ENCODE measurements around the gene COL9A3. TPM values are rescaled to one million over a fixed set of nuclear protein-coding genes. Genes with fewer than 3 reads are reported as not detected.

COL9A3 gene
- total RNA-seq, 1 experiment from 2014 or later = 46.6 TPM

GRCh38 chr20:62782149-62782892 is 34.5 kb upstream of the COL9A3 start:
- ChIA-PET POLR2A (no interaction called here), CTCF (no interaction called here)
- Histone ChIP-seq H3K9me3 (ENCODE audit: control insufficient read depth, insufficient read depth, low read depth, low read length) (no peaks in the 10 kb centered on the region), H3K27me3 (ENCODE audit: control insufficient read depth, insufficient read depth, low read length) (no peaks in the 10 kb centered on the region), H3K4me1 (ENCODE audit: control insufficient read depth, insufficient read depth, low read length) (no peaks in the 10 kb centered on the region), H3K27ac (ENCODE audit: low read length) (no peak overlapping the region), H3K36me3 (ENCODE audit: control insufficient read depth, insufficient read depth, low read length) (no peaks in the 10 kb centered on the region), H3K4me3 (ENCODE audit: low read depth in 2 of 2, low read length in 2 of 2) (no peak overlapping the region)
- in situ Hi-C loops (cut with HindIII; ENCODE audit: low pct_unique_long_range_greater_than_20kb, low sequenced_read_pairs) = no loop called here
- intact Hi-C loops (cut with micrococcal nuclease; ENCODE audit: unreplicated experiment) = no loop called here
- DNase-seq (ENCODE audit: low read depth, low spot score) (no peak), ATAC-seq (no peak)
- TF ChIP-seq CTCF (IDR thresholded peaks at IDR 0.05) (no peak), POLR2AphosphoS5 (IDR thresholded peaks at IDR 0.05; ENCODE audit: low read depth, low read length) (no peak), SIN3A (IDR thresholded peaks at IDR 0.05; ENCODE audit: borderline replicate concordance, insufficient read depth, low read depth, low read length) (no peak), TCF7L2 (IDR thresholded peaks at IDR 0.05; ENCODE audit: low read depth, low read length) (no peak), REST (IDR thresholded peaks at IDR 0.05; ENCODE audit: insufficient read depth in 1 of 2, low read depth in 2 of 2, low read length in 1 of 2) (no peak)
- BruUV-seq (replicated peaks) = no TSS peak

GRCh38 chr20:62782893-62783278 is 34.0 kb upstream of the COL9A3 start:
- Histone ChIP-seq H3K4me3 (ENCODE audit: low read depth in 2 of 2, low read length in 2 of 2) (no peak overlapping the region), H3K36me3 (ENCODE audit: control insufficient read depth, insufficient read depth, low read length) (no peaks in the 10 kb centered on the region), H3K4me1 (ENCODE audit: control insufficient read depth, insufficient read depth, low read length) (no peaks in the 10 kb centered on the region), H3K27ac (ENCODE audit: low read length) (no peak overlapping the region), H3K9me3 (ENCODE audit: control insufficient read depth, insufficient read depth, low read depth, low read length) (no peaks in the 10 kb centered on the region), H3K27me3 (ENCODE audit: control insufficient read depth, insufficient read depth, low read length) (no peaks in the 10 kb centered on the region)
- intact Hi-C loops (cut with micrococcal nuclease; ENCODE audit: unreplicated experiment) = no loop called here
- no peak for ATAC-seq
- no TSS peak for BruUV-seq (replicated peaks)
- CTCF ChIA-PET = no interaction called here
- no peak for DNase-seq (ENCODE audit: low read depth, low spot score)
- POLR2A ChIA-PET = no interaction called here
- TF ChIP-seq POLR2AphosphoS5 (IDR thresholded peaks at IDR 0.05; ENCODE audit: low read depth, low read length) = no peak
- no peak for TF ChIP-seq CTCF (IDR thresholded peaks at IDR 0.05)
- no peak for TF ChIP-seq SIN3A (IDR thresholded peaks at IDR 0.05; ENCODE audit: borderline replicate concordance, insufficient read depth, low read depth, low read length)
- in situ Hi-C loops (cut with HindIII; ENCODE audit: low pct_unique_long_range_greater_than_20kb, low sequenced_read_pairs) = no loop called here
